ENCODE results near the gene SLC2A10. TPM values are rescaled to one million over a fixed set of nuclear protein-coding genes. Genes with fewer than 3 reads are reported as not detected.

SLC2A10 gene
- polyA plus RNA-seq, 1 donor (not counting 4 experiments of a cell fraction or from before 2014, with no cell fraction given): not detected

DNA sequence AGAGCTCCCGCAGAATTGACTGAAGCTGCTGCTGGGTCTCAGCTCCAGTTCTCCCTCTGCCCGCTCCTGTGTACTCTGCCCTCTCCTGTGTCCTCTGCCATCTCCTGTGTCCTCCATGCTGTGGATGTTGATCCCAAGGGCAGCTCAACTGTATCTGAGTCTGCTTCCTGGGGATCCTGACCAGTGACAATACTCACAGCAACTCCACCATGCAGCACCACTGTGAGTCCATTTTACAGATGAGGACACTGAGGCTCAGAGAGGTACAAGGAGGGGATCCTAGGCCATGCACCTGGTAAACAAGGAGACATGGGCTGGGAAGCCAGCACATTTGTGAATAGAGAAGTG is 28.8 kb upstream of the SLC2A10 start:
- Histone ChIP-seq H3K4me3 (ENCODE audit: control insufficient read depth in 2 of 3, extremely low read depth in 1 of 3, insufficient read depth in 2 of 3, low read depth in 1 of 3, low read length in 3 of 3) (no peak overlapping the region), H3K27me3 (ENCODE audit: control insufficient read depth, extremely low read depth, insufficient read depth, low read length) (no peaks in the 10 kb centered on the region), H3K4me1 (ENCODE audit: control insufficient read depth, extremely low read depth, insufficient read depth, low read length) (peaks cover 10% of the 10 kb centered on the region), H3K27ac (ENCODE audit: control insufficient read depth, insufficient read depth, low read length) (no peak overlapping the region), H4K20me1 (ENCODE audit: control insufficient read depth, extremely low read depth, insufficient read depth, low read length) (peaks cover 4% of the 10 kb centered on the region), H3K36me3 (ENCODE audit: control insufficient read depth in 2 of 2, extremely low read depth in 1 of 2, insufficient read depth in 2 of 2, low read length in 2 of 2) (peaks cover 7 to 8% of the 10 kb centered on the region in 2 experiments), H3K9me3 (ENCODE audit: control insufficient read depth, low read depth, low read length) (no peaks in the 10 kb centered on the region), H3K9ac (ENCODE audit: control insufficient read depth, extremely low read depth, insufficient read depth, low read length) (no peak overlapping the region), H3K79me2 (ENCODE audit: control insufficient read depth, insufficient read depth, low read length) (peaks cover 22% of the 10 kb centered on the region), H2AFZ (ENCODE audit: control insufficient read depth, low read length) (no peak overlapping the region), H3K9me1 (ENCODE audit: control insufficient read depth, extremely low read depth, insufficient read depth, low read length) (no peaks in the 10 kb centered on the region), H3K4me2 (ENCODE audit: control insufficient read depth, extremely low read depth, insufficient read depth, low read depth, low read length) (no peak overlapping the region)
- dilution Hi-C loops (cut with MboI; ENCODE audit: extremely low pct_ligation_motif_present, low sequenced_read_pairs): no loop called here
- TF ChIP-seq EZH2 (IDR thresholded peaks at IDR 0.05; ENCODE audit: low read length) (no peak), CTCF (optimal IDR thresholded peaks at IDR 0.05 in 1 of 3, IDR thresholded peaks at IDR 0.05 in 1 of 3, conservative IDR thresholded peaks at IDR 0.05 in 1 of 3; ENCODE audit: extremely low read depth in 1 of 3, insufficient read depth in 2 of 3, low read length in 3 of 3) (no peak)
- FAIRE-seq: no peak
- no peak for DNase-seq (ENCODE audit: low read depth, low spot score)

- Histone ChIP-seq H3K4me2 (ENCODE audit: control insufficient read depth, extremely low read depth, insufficient read depth, low read depth, low read length) (peak overlapping the region; percentile 14), H3K4me1 (ENCODE audit: control insufficient read depth, extremely low read depth, insufficient read depth, low read length) (peaks cover 10% of the 10 kb centered on the region), H3K9me1 (ENCODE audit: control insufficient read depth, extremely low read depth, insufficient read depth, low read length) (no peaks in the 10 kb centered on the region), H3K27me3 (ENCODE audit: control insufficient read depth, extremely low read depth, insufficient read depth, low read length) (no peaks in the 10 kb centered on the region), H3K9ac (ENCODE audit: control insufficient read depth, extremely low read depth, insufficient read depth, low read length) (no peak overlapping the region), H4K20me1 (ENCODE audit: control insufficient read depth, extremely low read depth, insufficient read depth, low read length) (peaks cover 4% of the 10 kb centered on the region), H3K27ac (ENCODE audit: control insufficient read depth, insufficient read depth, low read length) (no peak overlapping the region), H3K36me3 (ENCODE audit: control insufficient read depth in 2 of 2, extremely low read depth in 1 of 2, insufficient read depth in 2 of 2, low read length in 2 of 2) (peaks cover 8% of the 10 kb centered on the region in 2 experiments), H3K9me3 (ENCODE audit: control insufficient read depth, low read depth, low read length) (no peaks in the 10 kb centered on the region), H3K79me2 (ENCODE audit: control insufficient read depth, insufficient read depth, low read length) (peaks cover 25% of the 10 kb centered on the region), H2AFZ (ENCODE audit: control insufficient read depth, low read length) (no peak overlapping the region), H3K4me3 (ENCODE audit: control insufficient read depth in 2 of 3, extremely low read depth in 1 of 3, insufficient read depth in 2 of 3, low read depth in 1 of 3, low read length in 3 of 3) (no peak overlapping the region)
- FAIRE-seq (peak; percentile 79), DNase-seq (ENCODE audit: low read depth, low spot score) (no peak)
- dilution Hi-C loops (cut with MboI; ENCODE audit: extremely low pct_ligation_motif_present, low sequenced_read_pairs): no loop called here
- TF ChIP-seq EZH2 (IDR thresholded peaks at IDR 0.05; ENCODE audit: low read length) (no peak), CTCF (optimal IDR thresholded peaks at IDR 0.05 in 1 of 3, IDR thresholded peaks at IDR 0.05 in 1 of 3, conservative IDR thresholded peaks at IDR 0.05 in 1 of 3; ENCODE audit: extremely low read depth in 1 of 3, insufficient read depth in 2 of 3, low read length in 3 of 3) (peak; percentile 71 to 88 (median 87))
These were observed 28.2 kb upstream of the SLC2A10 start for GRCh38 chr20:46681032-46681854.

All from keratinocyte (primary cell).